Parathyroid adenoma (tissue), 2 donors: ENCODE results near the gene ZFAND2B.

Source experiments
- H2AFZ ChIP-seq: fragments of 300-600 bp; sonication (generic); one replicate; pipeline ENCODE4 v1.7.0; 2017; ENCODE audit warnings: antibody characterized with exemption, mild to moderate bottlenecking
- H3K27ac ChIP-seq: fragments of 300-600 bp; sonication (generic); one replicate; pipeline ENCODE4 v1.7.0; 2017
- H3K27me3 ChIP-seq: fragments of 300-600 bp; sonication (generic); one replicate; pipeline ENCODE4 v1.7.0; 2017; ENCODE audit warnings: low read length; ENCODE audit not compliant: control insufficient read depth, insufficient read depth
- H3K36me3 ChIP-seq: fragments of 300-600 bp; sonication (generic); one replicate; pipeline ENCODE4 v1.7.0; 2017; ENCODE audit warnings: low read length; ENCODE audit not compliant: control insufficient read depth, insufficient read depth
- H3K4me1 ChIP-seq: fragments of 300-600 bp; sonication (generic); one replicate; pipeline ENCODE4 v1.7.0; 2017; ENCODE audit warnings: control low read depth
- H3K4me2 ChIP-seq: fragments of 300-600 bp; sonication (generic); one replicate; pipeline ENCODE4 v1.7.0; 2017; ENCODE audit warnings: low read length
- H3K4me3 ChIP-seq: fragments of 300-600 bp; sonication (generic); one replicate; pipeline ENCODE4 v1.7.0; 2017; ENCODE audit warnings: low read depth, low read length
- H3K79me2 ChIP-seq: fragments of 300-600 bp; sonication (generic); one replicate; pipeline ENCODE4 v1.7.0; 2017; ENCODE audit warnings: control low read depth
- H3K9ac ChIP-seq: fragments of 300-600 bp; sonication (generic); one replicate; pipeline ENCODE4 v1.7.0; 2017; ENCODE audit warnings: mild to moderate bottlenecking
- H3K9me3 ChIP-seq: fragments of 300-600 bp; sonication (generic); one replicate; pipeline ENCODE4 v1.7.0; 2017; ENCODE audit warnings: low read length; ENCODE audit not compliant: control insufficient read depth
- CTCF ChIP-seq: fragments of 300-600 bp; sonication (generic); IDR thresholded peaks from one replicate; pipeline ENCODE4 v1.7.0; 2017; ENCODE audit warnings: antibody characterized with exemption, mild to moderate bottlenecking
- donor health status: primary hyperparathyroidism.

Gene ZFAND2B

DNA sequence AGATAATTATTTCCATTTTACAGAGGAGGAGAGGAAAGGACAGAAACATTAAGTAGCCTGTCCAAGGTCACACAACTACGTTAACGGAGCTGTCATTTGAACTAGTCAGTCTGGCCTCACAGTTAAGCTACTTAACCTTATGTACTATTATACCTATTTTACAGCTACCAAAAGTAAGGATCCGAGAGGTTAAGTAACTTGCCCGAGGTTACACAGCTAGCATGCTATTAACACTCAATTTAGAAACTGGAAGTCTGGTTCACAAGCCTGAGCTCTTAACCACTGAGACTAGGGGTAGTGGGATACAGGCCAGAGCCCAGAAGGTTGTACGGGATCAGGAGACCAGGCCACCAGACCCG, 38.2 kb downstream of the ZFAND2B start:
- H3K4me3 ChIP-seq, result peak overlapping the region; percentile 91
- no peaks in the 10 kb centered on the region for H3K79me2 ChIP-seq
- peak overlapping the region; percentile 85 for H2AFZ ChIP-seq
- H3K27ac ChIP-seq, result peak overlapping the region; percentile 89
- no peaks in the 10 kb centered on the region for H3K27me3 ChIP-seq
- H3K4me1 ChIP-seq, result peaks cover 16% of the 10 kb centered on the region
- H3K9ac ChIP-seq, result peak overlapping the region; percentile 20
- TF ChIP-seq CTCF, result no peak
- no peaks in the 10 kb centered on the region for H3K9me3 ChIP-seq
- H3K36me3 ChIP-seq, result no peaks in the 10 kb centered on the region
- peak overlapping the region; percentile 89 for H3K4me2 ChIP-seq

DNA sequence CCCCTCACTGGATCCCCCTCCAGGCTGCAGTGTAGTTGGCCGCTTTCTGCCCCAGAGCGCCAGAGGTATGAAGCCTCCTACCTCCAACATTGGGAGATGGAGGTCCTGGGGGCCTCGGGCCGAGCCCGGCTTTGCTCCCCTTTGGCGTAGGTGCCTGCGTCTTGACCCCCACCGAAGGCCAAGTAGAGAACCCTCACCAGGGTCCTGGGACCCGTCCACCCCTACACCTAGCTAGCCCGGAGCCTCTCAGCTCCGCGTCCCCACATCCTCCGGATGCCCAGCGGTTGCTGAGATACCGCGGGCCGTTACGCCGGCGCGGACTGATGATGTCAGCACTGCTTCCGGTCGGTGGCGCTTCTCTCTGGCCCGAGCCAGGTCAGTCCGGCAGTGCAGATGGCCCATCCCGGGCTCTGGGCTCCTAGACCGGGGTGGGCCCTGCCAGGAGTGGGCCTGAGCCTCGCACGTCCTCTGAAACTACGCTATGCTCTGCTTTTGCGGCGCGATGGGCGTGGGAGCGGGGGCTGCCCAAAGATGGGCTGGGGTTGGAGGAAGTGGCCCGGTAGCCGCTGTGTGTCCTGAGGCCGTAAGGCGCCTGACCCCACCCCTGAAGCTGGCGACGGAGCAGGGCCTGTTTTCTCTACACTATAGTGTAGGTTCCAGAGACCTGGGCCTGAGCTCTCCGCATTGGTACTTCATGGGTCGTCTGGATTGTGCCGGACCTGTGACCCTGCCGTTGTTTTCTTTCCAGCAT, 38.7 kb downstream of the ZFAND2B start, which contains the start of the genes GLB1L and STK16:
Gene GLB1L (minus strand): TSS at position 297 of the 751 bp plus-strand sequence. CDS start 1,871 bp downstream, outside the sequence.
Gene STK16 (plus strand): TSS at position 332 of the 751 bp plus-strand sequence. CDS start 521 bp downstream, outside the sequence.
- peak within 1 kb of the TSS; percentile 20 for H3K9ac ChIP-seq
- no peaks in the 10 kb centered on the region for H3K9me3 ChIP-seq
- H3K36me3 ChIP-seq, result no peaks in the 10 kb centered on the region
- no peak for TF ChIP-seq CTCF
- H3K27me3 ChIP-seq, result no peaks in the 10 kb centered on the region
- H3K27ac ChIP-seq, result peak within 1 kb of the TSS; percentile 89
- no peaks in the 10 kb centered on the region for H3K79me2 ChIP-seq
- peak within 1 kb of the TSS; percentile 85 for H2AFZ ChIP-seq
- H3K4me1 ChIP-seq, result peaks cover 22% of the 10 kb centered on the region
- peak within 1 kb of the TSS; percentile 91 for H3K4me3 ChIP-seq
- H3K4me2 ChIP-seq, result peak within 1 kb of the TSS; percentile 89

DNA sequence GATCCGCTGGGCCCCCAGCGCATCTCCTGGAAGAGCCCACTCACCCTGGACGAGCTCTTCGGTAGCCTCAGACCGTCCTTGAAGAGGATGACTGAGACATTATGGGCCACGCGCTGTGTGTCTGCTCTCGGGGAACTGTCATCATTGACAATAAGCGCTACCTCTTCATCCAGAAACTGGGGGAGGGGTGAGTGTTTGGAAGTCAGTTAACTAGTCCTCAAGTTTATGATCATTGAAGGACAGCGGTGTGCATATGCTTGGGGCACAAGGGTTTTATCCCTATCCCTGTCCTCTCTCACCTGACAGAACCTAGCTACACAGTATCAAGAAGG, 39.3 kb downstream of the ZFAND2B start:
- Histone ChIP-seq H3K4me1 (peaks cover 25% of the 10 kb centered on the region), H3K27me3 (no peaks in the 10 kb centered on the region), H3K79me2 (no peaks in the 10 kb centered on the region), H2AFZ (peak overlapping the region; percentile 85), H3K4me2 (peak overlapping the region; percentile 89), H3K27ac (peak overlapping the region; percentile 89), H3K36me3 (no peaks in the 10 kb centered on the region), H3K4me3 (peak overlapping the region; percentile 91), H3K9ac (peak overlapping the region; percentile 20), H3K9me3 (no peaks in the 10 kb centered on the region)
- TF ChIP-seq CTCF, result no peak

DNA sequence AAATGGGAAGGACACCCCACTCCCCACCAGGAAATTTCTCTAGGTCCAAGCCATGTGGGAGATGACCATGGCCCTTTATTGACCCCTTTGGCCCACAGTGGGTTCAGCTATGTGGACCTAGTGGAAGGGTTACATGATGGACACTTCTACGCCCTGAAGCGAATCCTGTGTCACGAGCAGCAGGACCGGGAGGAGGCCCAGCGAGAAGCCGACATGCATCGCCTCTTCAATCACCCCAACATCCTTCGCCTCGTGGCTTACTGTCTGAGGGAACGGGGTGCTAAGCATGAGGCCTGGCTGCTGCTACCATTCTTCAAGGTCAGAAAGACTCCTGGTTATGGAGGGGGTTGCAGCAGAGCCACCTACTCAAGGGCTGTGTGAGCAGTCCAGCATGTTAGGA, 40.0 kb downstream of the ZFAND2B start:
- TF ChIP-seq CTCF, result no peak
- Histone ChIP-seq H3K9me3 (no peaks in the 10 kb centered on the region), H3K4me3 (no peak overlapping the region), H3K36me3 (no peaks in the 10 kb centered on the region), H3K79me2 (no peaks in the 10 kb centered on the region), H3K4me2 (no peak overlapping the region), H3K27me3 (no peaks in the 10 kb centered on the region), H3K27ac (no peak overlapping the region), H3K4me1 (peaks cover 25% of the 10 kb centered on the region), H3K9ac (no peak overlapping the region), H2AFZ (no peak overlapping the region)
